HCT116 (cell line): ENCODE measurements around the gene MBNL2. TPM values are rescaled to one million over a fixed set of nuclear protein-coding genes. Genes with fewer than 3 reads are reported as not detected.

ENCODE experiments used
- ATAC-seq: fragments of 200-7000 bp; cut with Tn5 transposase; 2 replicates; pipeline ENCODE4 v1.9.1; 2020; ENCODE audit warnings: mild to moderate bottlenecking, moderate library complexity
- BruUV-seq: library from RNA; stranded (reverse); fragments of 400-500 nt; replicated peaks from 2 replicates; lab custom pipeline; 2021; lab: Mats Ljungman, UMichigan
- CTCF ChIA-PET: fragments of 300-600 bp; sonication (Branson Sonifier 250); formaldehyde crosslinking; loops from one replicate; lab custom pipeline; 2021; ENCODE audit warnings: antibody characterized with exemption; lab: Charles Lee
- POLR2A ChIA-PET: fragments of 300-600, 350-600 bp; sonication (Branson Sonifier 250); formaldehyde crosslinking; loops from one replicate; lab custom pipeline; 2021; ENCODE audit warnings: antibody characterized with exemption; lab: Charles Lee
- RAD21 ChIA-PET, 2 experiments: fragments of 300-600 bp; sonication (Branson Sonifier 250); formaldehyde crosslinking; loops; one replicate each; lab custom pipeline; 2023; ENCODE audit warnings: low total read pairs in 2 of 2; ENCODE audit not compliant: uncharacterized antibody in 2 of 2, unreplicated experiment in 2 of 2, low non-redundant PET in 1 of 2; lab: Charles Lee
- DNase-seq: peaks from one replicate; pipeline ENCODE4 v3.0.0-alpha.2; 2010; ENCODE audit warnings: low read depth, low spot score
- H2AFZ ChIP-seq: fragments of 200-600 bp; shearing (Covaris generic), sonication (generic); 2 replicates; pipeline ENCODE4 v1.6.1; 2017; ENCODE audit warnings: low read depth, mixed run types, mixed read lengths, antibody characterized with exemption, low read length; ENCODE audit not compliant: poor library complexity, severe bottlenecking
- H3K27ac ChIP-seq: 2 replicates; pipeline ENCODE4 v1.5.1; 2012; ENCODE audit warnings: low read depth, low read length
- H3K27me3 ChIP-seq: fragments of 200-600 bp; sonication (generic); 2 replicates; pipeline ENCODE4 v1.6.1; 2016; ENCODE audit warnings: mixed run types, low read length, mixed read lengths; ENCODE audit not compliant: insufficient read depth
- H3K36me3 ChIP-seq, 2 experiments: fragments of 200-500 bp in 1 of 2; fragments of 200-600 bp in 1 of 2; sonication (Bioruptor generic) in 1 of 2; sonication (generic) in 1 of 2; 2 replicates each; pipeline versions ENCODE4 v1.5.1 to v1.6.1; 2014 to 2016; ENCODE audit warnings: low read length in 2 of 2, inconsistent platforms in 1 of 2, mixed read lengths in 1 of 2, mixed run types in 1 of 2; ENCODE audit not compliant: insufficient read depth in 2 of 2, control insufficient read depth in 1 of 2
- H3K4me1 ChIP-seq, 2 experiments: fragments of 200-600 bp in 1 of 2; sonication (generic) in 1 of 2; 2 replicates each; pipeline versions ENCODE4 v1.5.1 to v1.6.1; 2012 to 2017; ENCODE audit warnings: low read length in 2 of 2, inconsistent platforms in 1 of 2, mild to moderate bottlenecking in 1 of 2, mixed read lengths in 1 of 2, mixed run types in 1 of 2, moderate library complexity in 1 of 2; ENCODE audit not compliant: insufficient read depth in 2 of 2, control insufficient read depth in 1 of 2
- H3K4me2 ChIP-seq: fragments of 200-600 bp; sonication (generic); 2 replicates; pipeline ENCODE4 v1.6.1; 2017; ENCODE audit warnings: mixed run types, low read length, mixed read lengths
- H3K4me3 ChIP-seq, 2 experiments: fragments of 200-600 bp in 1 of 2; sonication (generic) in 1 of 2; replicated peaks in 1 of 2; 2 replicates each; pipeline ENCODE4 v1.5.1; 2011 to 2016; ENCODE audit warnings: low read length in 2 of 2, control low read depth in 1 of 2, low read depth in 1 of 2, mild to moderate bottlenecking in 1 of 2, mixed read lengths in 1 of 2, mixed run types in 1 of 2
- H3K79me2 ChIP-seq: fragments of 200-600 bp; sonication (generic); 2 replicates; pipeline ENCODE4 v1.6.1; 2017; ENCODE audit warnings: mild to moderate bottlenecking, mixed run types, low read length, moderate library complexity, mixed read lengths; ENCODE audit not compliant: insufficient read depth
- H3K9ac ChIP-seq: fragments of 200-600 bp; sonication (generic); 2 replicates; pipeline ENCODE4 v1.6.1; 2016; ENCODE audit warnings: low read length, mixed read lengths
- H3K9me2 ChIP-seq: fragments of 200-600 bp; sonication (generic), shearing (Covaris generic); 2 replicates; pipeline ENCODE4 v1.6.1; 2017; ENCODE audit warnings: mixed run types, mild to moderate bottlenecking, moderate library complexity; ENCODE audit not compliant: insufficient read depth
- H3K9me3 ChIP-seq, 2 experiments: fragments of 200-500 bp in 1 of 2; fragments of 200-600 bp in 1 of 2; sonication (Bioruptor generic) in 1 of 2; sonication (generic) in 1 of 2; 2 replicates each; pipeline ENCODE4 v1.6.1; 2014 to 2017; ENCODE audit warnings: low read length in 2 of 2, mixed read lengths in 2 of 2, inconsistent platforms in 1 of 2, low read depth in 1 of 2, mild to moderate bottlenecking in 1 of 2, mixed run types in 1 of 2, moderate library complexity in 1 of 2; ENCODE audit not compliant: control insufficient read depth in 1 of 2, insufficient read depth in 1 of 2
- H4K20me1 ChIP-seq: fragments of 200-600 bp; sonication (generic), shearing (Covaris generic); 2 replicates; pipeline ENCODE4 v1.6.1; 2017; ENCODE audit warnings: mixed run types, mild to moderate bottlenecking, moderate library complexity; ENCODE audit not compliant: insufficient read depth
- ELF1 ChIP-seq: IDR thresholded peaks from 2 replicates; pipeline ENCODE4 v1.6.1; 2012; ENCODE audit warnings: low read depth, borderline replicate concordance
- POLR2A ChIP-seq: IDR thresholded peaks from 2 replicates; pipeline ENCODE4 v1.7.0; 2011; ENCODE audit warnings: borderline replicate concordance; ENCODE audit not compliant: insufficient read depth, insufficient read length; ENCODE audit errors: extremely low read depth
- YY1 ChIP-seq: IDR thresholded peaks from 2 replicates; pipeline ENCODE4 v1.6.1; 2011; ENCODE audit warnings: low read length, low read depth, moderate library complexity, mild to moderate bottlenecking; ENCODE audit not compliant: insufficient replicate concordance; ENCODE audit errors: extremely low read depth
- ZBTB33 ChIP-seq: IDR thresholded peaks from 2 replicates; pipeline ENCODE4 v1.6.1; 2011; ENCODE audit warnings: mild to moderate bottlenecking, low read length, moderate library complexity; ENCODE audit not compliant: insufficient replicate concordance; ENCODE audit errors: extremely low read depth
- intact Hi-C: fragments of 100-400 bp; cut with micrococcal nuclease; formaldehyde crosslinking; loops from 2 replicates; pipeline ENCODE4 v1.10.0; 2022
- total RNA-seq: library from RNA; stranded (reverse); gene quantifications from one replicate; pipeline ENCODE4 v1.2.1, GENCODE V29; 2021; ENCODE audit not compliant: unreplicated experiment
- TF ChIP-seq, protein P1 (sequence below), 3 experiments: fragments of 200-600 bp in 1 of 3; sonication (generic) in 1 of 3; IDR thresholded peaks in 2 of 3; conservative IDR thresholded peaks in 1 of 3; 2 replicates each; pipeline ENCODE4 v1.5.1; 2012 to 2017; ENCODE audit warnings: low read depth in 2 of 3, low read length in 2 of 3, antibody characterized with exemption in 1 of 3, borderline replicate concordance in 1 of 3, control low read depth in 1 of 3, mild to moderate bottlenecking in 1 of 3, mixed read lengths in 1 of 3, mixed run types in 1 of 3, moderate library complexity in 1 of 3; ENCODE audit not compliant: insufficient read depth in 1 of 3

Gene MBNL2
- total RNA-seq, 1 experiment from 2014 or later = 73.9 TPM

GRCh38 chr13:97321101-97321500, 99.0 kb downstream of the MBNL2 start:
- BruUV-seq = no TSS peak
- no peak overlapping the region for H2AFZ ChIP-seq
- no peak for TF ChIP-seq ELF1
- TF ChIP-seq, all 23 proteins: peak for 0
- H3K4me1 ChIP-seq = peaks cover 9 to 19% of the 10 kb centered on the region in 2 experiments
- ATAC-seq (no peak), DNase-seq (no peak)
- H4K20me1 ChIP-seq = no peaks in the 10 kb centered on the region
- H3K9ac ChIP-seq = no peak overlapping the region
- H3K27me3 ChIP-seq = no peaks in the 10 kb centered on the region
- intact Hi-C loops = no loop called here
- ChIA-PET RAD21 (no interaction called here), CTCF (interaction anchor here (0.9 kb wide), 1 partner anchor 12 kb away, joined by 3 read pairs; no protein-coding TSS in a partner anchor), POLR2A (no interaction called here)
- no peak overlapping the region for H3K27ac ChIP-seq
- H3K9me3 ChIP-seq = no peaks in the 10 kb centered on the region
- no peak overlapping the region for H3K4me2 ChIP-seq
- no peak overlapping the region for H3K4me3 ChIP-seq
- H3K36me3 ChIP-seq = no peaks in the 10 kb centered on the region
- H3K9me2 ChIP-seq = no peaks in the 10 kb centered on the region
- H3K79me2 ChIP-seq = peaks cover 26% of the 10 kb centered on the region; the same call in 1 of the 2 replicates

DNA sequence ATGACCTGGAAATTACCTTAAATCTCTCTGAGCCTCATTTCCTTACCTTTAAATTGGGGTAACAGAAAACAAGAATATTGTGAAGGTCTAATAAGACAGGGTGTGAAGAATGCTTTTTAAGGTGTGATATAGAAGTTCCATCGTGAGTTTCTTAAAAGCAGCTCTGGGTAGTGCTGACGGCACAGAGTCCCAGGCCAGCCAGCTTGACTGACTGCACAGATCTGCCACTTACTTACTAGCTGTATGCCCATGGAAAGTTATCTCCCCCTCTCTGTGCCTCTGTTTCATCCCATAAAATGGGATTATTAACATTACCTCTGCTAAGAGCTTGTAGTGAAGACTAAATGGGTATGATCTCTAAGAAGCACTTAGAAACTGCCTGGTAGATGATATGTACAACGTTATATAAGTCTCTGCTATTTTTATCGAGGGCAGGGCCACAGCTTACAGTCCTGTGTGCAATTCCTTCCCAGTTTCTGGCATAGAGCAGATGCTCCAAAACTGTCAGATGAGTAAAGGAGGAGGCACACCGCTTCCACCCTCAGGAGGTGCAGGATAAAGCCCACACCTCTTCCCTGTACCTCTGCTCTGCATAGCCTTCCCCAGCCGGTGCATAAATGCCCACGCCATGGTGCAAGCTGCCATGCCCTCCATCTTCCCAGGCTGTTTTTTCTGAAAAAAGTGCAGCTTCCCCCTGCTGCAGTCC, 99.6 kb downstream of the MBNL2 start:
- Histone ChIP-seq H3K9ac (no peak overlapping the region), H3K4me3 (no peak overlapping the region), H2AFZ (no peak overlapping the region), H3K4me2 (no peak overlapping the region), H3K9me2 (no peaks in the 10 kb centered on the region), H3K9me3 (no peaks in the 10 kb centered on the region), H3K36me3 (no peaks in the 10 kb centered on the region), H3K27ac (no peak overlapping the region), H3K27me3 (no peaks in the 10 kb centered on the region), H3K79me2 (peaks cover 22% of the 10 kb centered on the region; the same call in 1 of the 2 replicates), H4K20me1 (no peaks in the 10 kb centered on the region), H3K4me1 (peaks cover 11 to 25% of the 10 kb centered on the region in 2 experiments)
- no TSS peak for BruUV-seq
- ChIA-PET POLR2A (no interaction called here), CTCF (interaction anchor here (0.9 kb wide), 1 partner anchor 12 kb away, joined by 3 read pairs; no protein-coding TSS in a partner anchor), RAD21 (no interaction called here)
- intact Hi-C loops = no loop called here
- TF ChIP-seq ELF1 = no peak
- no peak for TF ChIP-seq ZBTB33
- no peak for TF ChIP-seq POLR2A
- TF ChIP-seq, protein P1, sequence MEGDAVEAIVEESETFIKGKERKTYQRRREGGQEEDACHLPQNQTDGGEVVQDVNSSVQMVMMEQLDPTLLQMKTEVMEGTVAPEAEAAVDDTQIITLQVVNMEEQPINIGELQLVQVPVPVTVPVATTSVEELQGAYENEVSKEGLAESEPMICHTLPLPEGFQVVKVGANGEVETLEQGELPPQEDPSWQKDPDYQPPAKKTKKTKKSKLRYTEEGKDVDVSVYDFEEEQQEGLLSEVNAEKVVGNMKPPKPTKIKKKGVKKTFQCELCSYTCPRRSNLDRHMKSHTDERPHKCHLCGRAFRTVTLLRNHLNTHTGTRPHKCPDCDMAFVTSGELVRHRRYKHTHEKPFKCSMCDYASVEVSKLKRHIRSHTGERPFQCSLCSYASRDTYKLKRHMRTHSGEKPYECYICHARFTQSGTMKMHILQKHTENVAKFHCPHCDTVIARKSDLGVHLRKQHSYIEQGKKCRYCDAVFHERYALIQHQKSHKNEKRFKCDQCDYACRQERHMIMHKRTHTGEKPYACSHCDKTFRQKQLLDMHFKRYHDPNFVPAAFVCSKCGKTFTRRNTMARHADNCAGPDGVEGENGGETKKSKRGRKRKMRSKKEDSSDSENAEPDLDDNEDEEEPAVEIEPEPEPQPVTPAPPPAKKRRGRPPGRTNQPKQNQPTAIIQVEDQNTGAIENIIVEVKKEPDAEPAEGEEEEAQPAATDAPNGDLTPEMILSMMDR (IDR thresholded peaks at IDR 0.05 in 2 of 3, conservative IDR thresholded peaks at IDR 0.05 in 1 of 3; ENCODE audit: borderline replicate concordance in 1 of 3, insufficient read depth in 1 of 3, low read depth in 2 of 3, low read length in 2 of 3) = no peak
- TF ChIP-seq YY1 = no peak
- DNase-seq = no peak
- no peak for ATAC-seq
